ENCODE results near the gene ARL4C. TPM values are rescaled to one million over a fixed set of nuclear protein-coding genes. Genes with fewer than 3 reads are reported as not detected.

ARL4C gene
- polyA plus RNA-seq, 2 of the 4 experiments (the other 2 are of a cell fraction): 70.4 to 70.9 TPM

- FAIRE-seq: no peak
- CTCF ChIA-PET: interaction anchor here (0.6 kb wide), 1 partner anchor 42 kb away, joined by 3 read pairs; no protein-coding TSS in a partner anchor
- Histone ChIP-seq H3K4me3 (no peak overlapping the region), H3K27ac (peak overlapping the region in 1 of 2 experiments; percentile 56; a peak in 3 of 6 replicates), H3K4me1 (peaks cover 32% of the 10 kb centered on the region), H3K4me2 (peak overlapping the region; percentile 24; the same call in 2 of the 3 replicates), H3K9me3 (no peaks in the 10 kb centered on the region)
- WGBS (ENCODE audit: missing lambda C conversion rate): 59% methylated on average over 4 of the region's 5 CpGs
- peak in 1 of 2 experiments; percentile 29 for DNase-seq (ENCODE audit: low read depth in 1 of 2, low spot score in 1 of 2)
- TF ChIP-seq CHD4 (IDR thresholded peaks at IDR 0.05; ENCODE audit: borderline replicate concordance) (no peak), SREBF2 (IDR thresholded peaks at IDR 0.05) (no peak), FOSL2 (IDR thresholded peaks at IDR 0.05) (no peak), FOSL2 (CRISPR knock-in tag; IDR thresholded peaks at IDR 0.05) (no peak), GATA3 (IDR thresholded peaks at IDR 0.05; ENCODE audit: borderline replicate concordance) (no peak), CBX8 (IDR thresholded peaks at IDR 0.05) (no peak), NPAS2 (CRISPR knock-in tag; IDR thresholded peaks at IDR 0.05; ENCODE audit: borderline replicate concordance) (no peak), ATOH8 (CRISPR knock-in tag; IDR thresholded peaks at IDR 0.05; ENCODE audit: low read depth) (no peak), NFE2L2 (conservative IDR thresholded peaks at IDR 0.05; ENCODE audit: low read length) (no peak), EHF (CRISPR knock-in tag; IDR thresholded peaks at IDR 0.05) (no peak), USF2 (IDR thresholded peaks at IDR 0.05) (no peak), JUNB (IDR thresholded peaks at IDR 0.05) (no peak), HOXB5 (CRISPR knock-in tag; IDR thresholded peaks at IDR 0.05) (no peak), POLR2A (IDR thresholded peaks at IDR 0.05; ENCODE audit: low read length) (no peak), PHF8 (IDR thresholded peaks at IDR 0.05; ENCODE audit: borderline replicate concordance, low read depth) (no peak), MAFK (IDR thresholded peaks at IDR 0.05; ENCODE audit: partially characterized antibody) (no peak), RCOR1 (IDR thresholded peaks at IDR 0.05; ENCODE audit: low read depth, low read length) (no peak), MYC (IDR thresholded peaks at IDR 0.05; ENCODE audit: borderline replicate concordance, low read length) (no peak), CEBPB (IDR thresholded peaks at IDR 0.05) (no peak), JUN (IDR thresholded peaks at IDR 0.05) (no peak)
- ATAC-seq: no peak; a peak in 2 of 6 replicates
- POLR2A ChIA-PET: no interaction called here
These were observed 48.9 kb downstream of the ARL4C start for GRCh38 chr2:234447963-234448362.

- Histone ChIP-seq H3K27ac (peak overlapping the region in 1 of 2 experiments; percentile 56; a peak in 2 of 6 replicates), H3K9me3 (no peaks in the 10 kb centered on the region), H3K4me2 (no peak overlapping the region), H3K4me1 (peaks cover 24% of the 10 kb centered on the region), H3K4me3 (no peak overlapping the region)
- 96% methylated on average over 6 of the region's 6 CpGs for WGBS (ENCODE audit: missing lambda C conversion rate)
- DNase-seq (ENCODE audit: low read depth in 1 of 2, low spot score in 1 of 2): no peak
- no peak for FAIRE-seq
- POLR2A ChIA-PET: no interaction called here
- CTCF ChIA-PET: no interaction called here
- ATAC-seq: no peak
- no peak for TF ChIP-seq HOXB5 (CRISPR knock-in tag; IDR thresholded peaks at IDR 0.05)
- TF ChIP-seq CHD2 (IDR thresholded peaks at IDR 0.05; ENCODE audit: low read length, partially characterized antibody): no peak
- no peak for TF ChIP-seq PBX3 (IDR thresholded peaks at IDR 0.05)
- no peak for TF ChIP-seq CBX8 (IDR thresholded peaks at IDR 0.05)
These were observed 49.7 kb downstream of the ARL4C start for GRCh38 chr2:234447189-234447588.

- FAIRE-seq (no peak), DNase-seq (ENCODE audit: low read depth in 1 of 2, low spot score in 1 of 2) (no peak), ATAC-seq (no peak)
- CTCF ChIA-PET: no interaction called here
- 91% methylated on average over 18 of the region's 18 CpGs for WGBS (ENCODE audit: missing lambda C conversion rate)
- H3K4me3 ChIP-seq: no peak overlapping the region
- H3K4me1 ChIP-seq: peaks cover 18% of the 10 kb centered on the region; the same call in 2 of the 3 replicates
- POLR2A ChIA-PET: no interaction called here
- peak overlapping the region in 1 of 2 experiments; percentile 45; a peak in 1 of 6 replicates for H3K27ac ChIP-seq
- no peaks in the 10 kb centered on the region for H3K9me3 ChIP-seq
- H3K4me2 ChIP-seq: no peak overlapping the region
- TF ChIP-seq MYC (IDR thresholded peaks at IDR 0.05; ENCODE audit: borderline replicate concordance, low read length) (no peak), SREBF2 (IDR thresholded peaks at IDR 0.05) (no peak), SMC3 (IDR thresholded peaks at IDR 0.05) (no peak), HMGXB4 (CRISPR knock-in tag; IDR thresholded peaks at IDR 0.05; ENCODE audit: borderline replicate concordance) (no peak), USF2 (IDR thresholded peaks at IDR 0.05) (no peak), CHD4 (IDR thresholded peaks at IDR 0.05; ENCODE audit: borderline replicate concordance) (no peak), HES2 (IDR thresholded peaks at IDR 0.05) (no peak), CEBPB (IDR thresholded peaks at IDR 0.05) (no peak), RNF2 (IDR thresholded peaks at IDR 0.05; ENCODE audit: borderline replicate concordance, low read depth) (no peak), ATOH8 (CRISPR knock-in tag; IDR thresholded peaks at IDR 0.05; ENCODE audit: low read depth) (no peak), GATA3 (IDR thresholded peaks at IDR 0.05; ENCODE audit: borderline replicate concordance) (no peak), HEYL (CRISPR knock-in tag; IDR thresholded peaks at IDR 0.05) (no peak), PHF8 (IDR thresholded peaks at IDR 0.05; ENCODE audit: borderline replicate concordance, low read depth) (no peak)
These were observed 50.3 kb downstream of the ARL4C start for GRCh38 chr2:234446404-234447076.
